Cerebellar nuclear complex (tissue), 1 donor: ENCODE results near the gene TRERF1.
"Not testable (repeated sequence)": the region's sequence is repeated elsewhere in the genome, so short reads cannot be mapped to it uniquely, and the experiment has no call there.

Source experiments
- DNase-seq, 2 experiments: peaks; one replicate each; lab custom pipeline; 2025; lab: John Stamatoyannopoulos, UW

Gene TRERF1

GRCh38 chr6:42335896-42336295 is 115.8 kb downstream of the TRERF1 start:
- no peak for DNase-seq

DNA sequence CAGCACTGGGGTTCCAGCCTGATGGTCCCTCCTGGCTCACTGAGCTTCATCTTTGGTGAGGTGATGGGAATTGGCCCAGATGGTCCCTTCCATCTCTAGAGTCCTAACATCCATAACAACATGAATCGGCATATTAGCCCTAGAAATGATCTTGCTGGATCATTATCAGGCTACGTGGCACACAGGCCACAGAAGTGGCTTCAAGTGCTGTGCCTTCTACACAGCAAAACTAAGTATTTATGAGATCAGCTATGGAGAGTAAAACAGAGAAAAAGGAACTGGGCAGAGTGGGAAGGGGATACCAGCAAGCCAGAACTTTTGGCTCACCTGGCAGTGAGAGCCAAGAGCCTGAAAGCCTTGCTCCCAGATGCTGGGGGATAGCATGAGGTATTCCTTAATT is 116.9 kb downstream of the TRERF1 start:
- DNase-seq = no peak

DNA sequence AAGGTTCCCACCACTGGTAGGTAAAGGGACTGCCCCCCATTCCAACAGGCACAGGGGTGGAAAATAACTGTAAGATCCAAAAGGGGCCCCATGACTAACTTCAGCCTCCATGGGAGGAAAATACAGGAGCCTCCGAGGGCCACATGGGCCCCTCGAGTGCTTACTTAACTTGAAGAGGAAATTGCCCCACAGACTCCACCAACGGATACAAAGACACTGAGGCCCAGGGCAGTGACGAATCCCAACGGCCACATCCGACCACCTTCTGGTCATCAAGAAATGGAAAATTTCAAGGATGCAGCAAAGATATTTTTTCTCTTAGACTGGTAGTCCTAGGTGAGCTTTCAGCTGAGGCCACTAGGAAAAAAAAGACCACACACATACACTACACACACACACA is 118.1 kb downstream of the TRERF1 start:
- no peak for DNase-seq

- no peak for DNase-seq
Measured at GRCh38 chr6:42332916-42333315, 118.8 kb downstream of the TRERF1 start.

DNA sequence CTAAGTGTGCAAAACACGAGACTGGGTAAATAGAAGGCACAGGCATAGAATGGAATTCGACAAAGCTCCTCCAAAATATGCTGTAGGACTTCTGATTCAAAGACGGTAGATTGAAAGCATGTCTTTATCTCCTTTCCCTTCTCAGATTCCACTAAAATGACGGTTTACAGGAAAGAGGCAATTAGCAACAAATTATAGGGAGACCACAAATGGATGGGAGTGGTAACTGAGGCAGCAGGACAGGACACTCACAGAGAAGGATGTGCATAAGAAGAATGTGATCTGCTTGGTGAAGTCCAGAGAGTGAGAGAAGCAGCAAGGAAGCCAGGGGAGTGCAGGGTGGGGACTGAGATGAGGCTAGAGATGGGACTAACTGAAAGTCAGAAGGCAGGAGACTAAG is 120.7 kb downstream of the TRERF1 start:
- no peak for DNase-seq

- no peak for DNase-seq
Measured at GRCh38 chr6:42326248-42326647, 125.5 kb downstream of the TRERF1 start.

GRCh38 chr6:42324656-42325324 is 126.9 kb downstream of the TRERF1 start:
- not testable (repeated sequence) for DNase-seq

GRCh38 chr6:42322676-42323075 is 129.1 kb downstream of the TRERF1 start:
- DNase-seq = no peak

- DNase-seq = no peak
Measured at GRCh38 chr6:42321976-42322375, 129.8 kb downstream of the TRERF1 start.

- no peak for DNase-seq
Measured at GRCh38 chr6:42320762-42321161, 131.0 kb downstream of the TRERF1 start.

DNA sequence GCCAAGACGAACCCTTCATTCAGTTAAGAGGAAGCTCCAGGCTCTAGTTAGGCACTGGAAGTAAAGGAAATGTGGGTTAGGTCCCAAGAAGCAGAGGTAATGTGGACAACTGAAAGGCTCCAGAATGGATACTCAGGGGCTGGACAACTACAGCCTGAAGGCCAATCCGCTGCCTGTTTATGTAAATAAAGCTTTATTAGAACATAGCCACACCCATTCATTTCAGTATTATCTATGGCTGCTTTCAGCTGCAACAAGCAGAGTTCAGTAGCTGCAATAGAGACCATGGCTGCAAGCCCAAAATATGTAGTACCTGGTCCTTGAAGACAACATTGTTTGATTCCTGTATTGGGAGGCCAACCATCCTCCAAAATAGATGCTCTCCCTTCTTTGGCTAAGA is 133.2 kb downstream of the TRERF1 start:
- DNase-seq = no peak

DNA sequence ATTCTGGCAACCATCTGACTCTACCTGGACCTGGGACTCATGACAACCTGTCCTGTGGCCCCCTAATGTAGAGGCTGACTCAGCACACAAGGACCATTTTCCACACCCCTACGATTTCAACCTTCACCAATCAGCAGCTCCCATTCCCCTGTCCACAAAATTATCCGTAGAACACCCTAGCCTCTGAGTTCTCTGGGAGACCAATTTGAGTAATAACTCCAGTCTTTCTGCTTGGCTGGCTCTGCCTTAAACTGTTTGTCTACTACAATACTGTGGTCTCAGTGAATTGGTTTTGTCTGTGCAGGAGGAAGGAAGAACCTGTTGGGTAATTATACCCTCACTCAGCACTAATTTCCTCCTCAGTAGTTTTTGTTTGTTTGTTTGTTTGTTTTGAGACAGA is 134.7 kb downstream of the TRERF1 start:
- DNase-seq = no peak

DNA sequence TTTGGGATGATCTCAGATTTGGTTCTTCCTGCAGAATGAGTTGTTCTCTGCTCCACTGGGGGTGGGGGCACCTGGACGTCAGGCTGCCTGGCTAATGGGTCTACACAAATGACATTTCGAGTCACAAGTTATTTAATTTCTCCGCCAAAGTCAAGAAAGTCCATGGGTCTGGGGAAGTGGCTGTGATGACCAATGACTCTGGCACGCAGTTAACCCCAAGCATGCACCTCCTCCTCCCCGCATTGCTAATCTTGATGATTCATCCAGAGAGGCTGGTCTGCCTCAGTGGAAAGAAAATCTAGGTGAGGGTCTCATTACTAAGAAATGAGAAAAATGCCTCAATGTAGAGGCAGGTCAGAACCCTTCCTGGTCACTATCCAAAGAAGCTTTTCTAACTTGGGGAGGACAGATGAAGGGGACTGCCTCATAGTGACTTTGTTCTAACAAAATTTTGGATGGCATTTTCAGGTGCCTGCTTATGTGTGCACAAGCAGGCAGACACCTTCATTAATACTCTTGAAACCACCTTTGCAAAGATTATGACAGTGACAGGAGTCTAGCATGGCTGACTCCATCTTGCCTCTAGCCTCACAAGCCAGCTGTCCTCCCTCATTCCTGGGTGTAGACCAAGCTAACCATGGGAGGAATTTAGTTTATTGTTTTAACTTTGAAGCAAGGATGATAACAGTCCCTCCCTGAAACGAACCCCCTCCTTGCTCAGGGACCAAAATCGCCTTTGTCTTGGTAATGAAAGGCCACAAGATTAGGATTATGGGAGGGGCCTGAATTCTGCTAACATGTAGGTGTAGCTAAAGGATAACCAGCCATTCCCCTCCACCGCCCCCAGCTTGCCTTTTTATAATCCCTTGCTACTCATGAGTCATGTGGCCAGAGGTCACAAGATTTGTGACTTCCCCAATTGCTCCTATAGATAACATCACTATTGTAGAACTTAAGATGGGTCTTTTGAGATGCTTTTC is 135.4 kb downstream of the TRERF1 start:
- no peak for DNase-seq

GRCh38 chr6:42315259-42315990 is 136.3 kb downstream of the TRERF1 start:
- DNase-seq = no peak

DNA sequence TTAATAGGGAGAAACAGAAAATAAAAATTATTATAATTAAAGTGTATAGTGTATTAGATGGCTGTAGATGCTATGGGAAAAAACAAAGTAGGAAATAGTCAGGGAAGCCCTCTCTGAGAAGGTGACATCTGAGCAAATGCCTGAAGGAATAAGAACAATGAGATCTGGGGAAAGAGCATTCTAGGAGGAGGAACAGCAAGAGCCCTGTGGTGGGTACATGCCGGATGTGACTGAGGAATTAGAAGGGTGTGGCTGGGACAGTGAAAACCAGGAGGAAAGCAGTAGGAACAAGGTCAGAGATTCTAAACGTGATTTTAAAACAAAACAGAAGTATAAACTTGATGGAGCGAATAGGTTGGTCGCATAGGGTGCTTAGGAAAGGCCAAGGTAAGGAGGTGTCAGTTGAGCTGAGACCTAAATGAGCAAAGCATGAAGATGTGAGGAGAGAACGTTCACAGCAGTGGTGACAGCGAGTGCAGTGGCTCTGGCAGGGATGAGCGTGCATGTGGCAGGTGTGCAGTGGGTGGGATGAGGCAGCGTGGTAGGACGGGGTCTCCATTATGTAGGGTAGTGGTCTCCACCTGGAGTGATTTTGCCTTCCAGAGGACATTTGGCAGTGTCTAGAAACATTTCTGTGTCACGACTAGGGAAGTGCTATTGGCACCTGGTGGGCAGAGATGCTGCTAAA is 137.0 kb downstream of the TRERF1 start:
- no peak for DNase-seq

DNA sequence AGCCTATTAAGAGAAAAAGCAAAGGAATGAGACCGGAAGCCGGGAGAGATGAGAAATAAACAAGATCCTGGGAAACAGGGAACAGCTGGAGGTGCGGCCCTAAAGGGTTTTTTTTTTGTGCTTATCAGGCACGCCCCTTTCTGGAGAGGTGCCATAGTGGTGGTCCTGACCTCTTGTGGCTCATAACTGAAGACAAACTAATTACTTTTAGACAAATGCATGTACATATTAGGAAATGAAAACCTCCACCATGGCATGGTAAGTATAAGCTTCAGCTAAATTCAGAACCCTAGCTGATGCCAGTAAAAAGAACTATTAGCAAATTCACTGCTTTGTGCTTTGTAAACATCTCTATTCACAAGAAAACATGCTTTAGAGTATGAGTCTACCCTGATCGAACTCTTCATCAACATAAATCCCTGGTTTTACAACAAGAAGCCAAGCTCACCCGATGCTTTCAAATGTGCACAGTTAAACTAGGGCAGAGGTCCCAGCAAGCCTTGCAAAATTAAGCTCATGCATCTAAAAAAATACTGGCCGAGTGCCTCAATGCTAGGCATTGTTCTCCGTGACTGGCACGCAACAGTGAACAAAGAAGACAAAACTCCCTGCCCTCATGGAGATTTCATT is 137.7 kb downstream of the TRERF1 start:
- no peak for DNase-seq

DNA sequence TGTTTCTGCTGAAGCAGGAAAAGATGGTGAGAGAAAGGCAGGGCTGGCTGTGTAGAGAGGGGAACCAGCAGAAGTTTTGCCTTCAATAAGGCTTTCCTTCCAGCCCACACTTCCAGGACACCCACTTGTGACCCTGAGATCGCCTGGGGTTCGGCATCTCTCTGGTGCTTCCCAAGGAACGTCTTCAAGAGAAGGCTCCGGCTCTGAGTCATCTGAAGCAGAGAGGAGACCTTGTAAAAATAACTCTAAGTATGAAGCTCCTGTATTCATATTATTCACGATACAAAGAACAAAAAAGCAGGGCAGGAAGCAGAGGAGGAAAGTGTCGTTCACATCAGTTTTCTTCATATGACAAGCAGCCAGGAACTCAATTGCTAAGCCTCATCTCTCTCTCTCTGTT is 138.7 kb downstream of the TRERF1 start:
- DNase-seq = no peak

DNA sequence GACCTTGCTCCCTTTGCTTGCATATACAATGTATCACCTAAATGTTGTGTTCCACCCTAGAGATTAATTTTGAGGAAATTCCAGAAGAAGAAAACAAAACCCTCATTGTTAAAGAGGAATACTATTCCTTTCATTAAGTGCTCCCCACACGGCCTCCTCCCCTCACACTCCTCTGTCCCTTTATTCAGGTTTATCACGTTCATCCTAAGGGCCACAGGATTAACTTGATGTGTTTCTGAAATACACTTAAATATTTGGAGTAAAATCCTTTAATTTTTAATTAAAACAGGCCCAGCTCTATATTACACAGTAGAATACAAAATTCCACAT is 144.6 kb downstream of the TRERF1 start:
- DNase-seq = no peak

GRCh38 chr6:42306439-42307140 is 145.1 kb downstream of the TRERF1 start:
- DNase-seq = no peak

- DNase-seq = no peak
Measured at GRCh38 chr6:42304053-42304712, 147.5 kb downstream of the TRERF1 start.
